K562 (cell line): ENCODE measurements around the gene VEGFC. TPM values are rescaled to one million over a fixed set of nuclear protein-coding genes. Genes with fewer than 3 reads are reported as not detected.

Experiments
- ATAC-seq: fragments of 200-7000 bp; cut with Tn5 transposase; 3 replicates; pipeline ENCODE4 v1.9.1; 2020; ENCODE audit warnings: moderate library complexity
- BruUV-seq: library from RNA; stranded (reverse); fragments of 400-500 nt; replicated peaks from 2 replicates; lab custom pipeline; 2021; lab: Mats Ljungman, UMichigan
- CTCF ChIA-PET: fragments of 300-600 bp; formaldehyde crosslinking; extraction: SDS; loops from one replicate; lab custom pipeline; 2021; ENCODE audit warnings: low intra/inter-chr PET ratio; lab: Yijun Ruan, JAX
- POLR2A ChIA-PET: fragments of 300-600, 350-650 bp; sonication (Branson Sonifier 250); formaldehyde crosslinking; extraction: SDS; loops from one replicate; lab custom pipeline; 2021; ENCODE audit warnings: antibody characterized with exemption, inconsistent platforms; lab: Yijun Ruan, JAX
- DNase-seq, 4 experiments: peaks; one replicate each; pipeline versions ENCODE4 v3.0.0 to v3.0.0-alpha.2; 2011 to 2018; ENCODE audit warnings: low spot score in 3 of 4, mixed read lengths in 3 of 4; ENCODE audit errors: extremely low read depth in 1 of 4
- FAIRE-seq: peaks from 2 replicates; lab custom pipeline; 2011; peaks lifted over from hg19 to GRCh38; lab: Jason Lieb, UNC
- H2AFZ ChIP-seq: 2 replicates; pipeline ENCODE4 v1.6.0; 2011; ENCODE audit warnings: low read depth, low read length, control low read depth, inconsistent platforms
- H3K27ac ChIP-seq: fragments of 200-600 bp; 3 replicates; pipeline ENCODE4 v1.8.0; 2011; ENCODE audit warnings: low read depth, mild to moderate bottlenecking, control low read depth, inconsistent platforms, low read length, moderate library complexity, mixed read lengths; ENCODE audit errors: extremely low read depth
- H3K27me3 ChIP-seq, 2 experiments: fragments of 300-600 bp in 1 of 2; 2 replicates in 1 of 2; 3 replicates in 1 of 2; pipeline versions ENCODE4 v1.6.0 to v1.8.0; 2011; ENCODE audit warnings: inconsistent platforms in 2 of 2, low read length in 2 of 2, mild to moderate bottlenecking in 1 of 2, mixed read lengths in 1 of 2, moderate library complexity in 1 of 2; ENCODE audit not compliant: control insufficient read depth in 2 of 2, insufficient read depth in 2 of 2
- H3K36me3 ChIP-seq: fragments of 300-600 bp; 3 replicates; pipeline ENCODE4 v1.8.0; 2011; ENCODE audit warnings: mild to moderate bottlenecking, low read length, inconsistent platforms; ENCODE audit not compliant: control insufficient read depth, insufficient read depth
- H3K4me1 ChIP-seq, 2 experiments: fragments of 200-600 bp in 1 of 2; replicated peaks in 1 of 2; 2 replicates in 1 of 2; 3 replicates in 1 of 2; pipeline versions ENCODE4 v1.5.1 to v1.8.0; 2011; ENCODE audit warnings: inconsistent platforms in 2 of 2, low read length in 2 of 2, mild to moderate bottlenecking in 1 of 2, mixed read lengths in 1 of 2, moderate library complexity in 1 of 2; ENCODE audit not compliant: control insufficient read depth in 2 of 2, insufficient read depth in 2 of 2
- H3K4me2 ChIP-seq: 2 replicates; pipeline ENCODE4 v1.6.1; 2011; ENCODE audit warnings: low read length, control low read depth, inconsistent platforms, mixed read lengths; ENCODE audit not compliant: insufficient read depth
- H3K4me3 ChIP-seq: fragments of 200-600 bp; sonication (generic), shearing (Covaris generic); 2 replicates; pipeline ENCODE4 v1.5.1; 2016; ENCODE audit warnings: control low read depth, inconsistent platforms
- H3K79me2 ChIP-seq: fragments of 200-600 bp; 3 replicates; pipeline ENCODE4 v1.8.0; 2011; ENCODE audit warnings: low read length, inconsistent platforms; ENCODE audit not compliant: control insufficient read depth, insufficient read depth
- H3K9ac ChIP-seq, 2 experiments: 2 replicates each; pipeline versions ENCODE4 v1.6.0 to v1.6.1; 2011; ENCODE audit warnings: low read depth in 2 of 2, low read length in 2 of 2, control low read depth in 1 of 2, inconsistent platforms in 1 of 2, mild to moderate bottlenecking in 1 of 2, mixed read lengths in 1 of 2; ENCODE audit not compliant: insufficient read depth in 1 of 2
- H3K9me1 ChIP-seq: one replicate; pipeline ENCODE4 v1.6.0; 2011; ENCODE audit warnings: inconsistent platforms, mild to moderate bottlenecking, low read length, moderate library complexity; ENCODE audit not compliant: control insufficient read depth, insufficient read depth
- H3K9me3 ChIP-seq: replicated peaks from 2 replicates; pipeline ENCODE4 v1.5.1; 2011; ENCODE audit warnings: low read depth, low read length, inconsistent platforms; ENCODE audit not compliant: control insufficient read depth, insufficient read depth
- H4K20me1 ChIP-seq: replicated peaks from 2 replicates; pipeline ENCODE4 v1.6.1; 2011; ENCODE audit warnings: low read length, inconsistent platforms, mixed read lengths; ENCODE audit not compliant: control insufficient read depth, insufficient read depth
- ARNT ChIP-seq, 2 experiments: fragments of 450-650 bp; IDR thresholded peaks; 2 replicates each; pipeline ENCODE4 v1.6.1; 2016; ENCODE audit warnings: mild to moderate bottlenecking in 1 of 2
- E2F3 ChIP-seq: fragments of 250-450 bp; sonication (Bioruptor Pico); IDR thresholded peaks from 2 replicates; pipeline ENCODE4 v1.4.0; 2020; ENCODE audit warnings: mild to moderate bottlenecking
- POLR2H ChIP-seq: IDR thresholded peaks from 2 replicates; pipeline ENCODE4 v1.6.1; 2016; ENCODE audit warnings: missing genetic modification characterization, low read depth, mild to moderate bottlenecking, control low read depth, missing compliant biosample characterization, moderate library complexity
- RBM15 ChIP-seq: fragments of 200-400 bp; formaldehyde crosslinking; IDR thresholded peaks from 2 replicates; pipeline ENCODE4 v1.6.1; 2018; ENCODE audit warnings: mild to moderate bottlenecking, low read length, moderate library complexity; ENCODE audit not compliant: insufficient read depth
- TEAD1 ChIP-seq, 2 experiments: fragments of 450-650 bp in 1 of 2; sonication (generic) in 1 of 2; formaldehyde crosslinking; IDR thresholded peaks; 2 replicates each; pipeline versions ENCODE4 v1.4.0 to v1.8.0; 2020 to 2022; ENCODE audit warnings: mild to moderate bottlenecking in 2 of 2, missing genetic modification reagents in 1 of 2
- ZNF134 ChIP-seq: fragments of 250-450 bp; sonication (Bioruptor Pico); conservative IDR thresholded peaks from 2 replicates; pipeline ENCODE4 v1.4.0; 2020
- ZNF143 ChIP-seq: sonication (generic); formaldehyde crosslinking; IDR thresholded peaks from 2 replicates; pipeline ENCODE4 v1.9.0; 2022; ENCODE audit warnings: mild to moderate bottlenecking, missing genetic modification reagents
- ZNF184 ChIP-seq: sonication (generic); formaldehyde crosslinking; IDR thresholded peaks from 2 replicates; pipeline ENCODE4 v1.5.0; 2020; ENCODE audit warnings: missing genetic modification reagents
- ZNF507 ChIP-seq: conservative IDR thresholded peaks from 2 replicates; pipeline ENCODE4 v1.6.1; 2017; ENCODE audit warnings: missing genetic modification characterization, missing compliant biosample characterization
- ZNF57 ChIP-seq: fragments of 450-650 bp; formaldehyde crosslinking; IDR thresholded peaks from 2 replicates; pipeline ENCODE4 v1.4.0; 2020; ENCODE audit warnings: mild to moderate bottlenecking, moderate library complexity
- WGBS: fragments of 100-300 bp; shearing (Covaris generic); methylation state at CpG from one replicate; pipeline ENCODE4 v1.1.6; 2016; ENCODE audit warnings: low coverage, mixed read lengths; ENCODE audit not compliant: insufficient coverage; ENCODE audit errors: missing lambda C conversion rate; 5-methylcytosine and 5-hydroxymethylcytosine counted together
- in situ Hi-C: fragments of 300-500 bp; cut with MboI; formaldehyde crosslinking; loops from 4 replicates; pipeline ENCODE4 v1.15.0; 2018; ENCODE audit warnings: inconsistent platforms, mixed read lengths
- intact Hi-C: fragments of 100-400 bp; cut with micrococcal nuclease; formaldehyde crosslinking; loops from 2 replicates; pipeline ENCODE4 v1.14.2; 2022
- polyA plus RNA-seq, 8 experiments: library from polyadenylated mRNA; depleted of rRNA in 4 of 8; stranded (reverse) in 5 of 8; unstranded in 3 of 8; fragments of >200 nt; fragmentation: Nextera tagmentation in 2 of 8; fragmentation: Illumina TruSeq in 1 of 8; extraction: Ambion mirVana in 2 of 8; extraction: Trizol in 1 of 8; gene quantifications; 2 replicates each; pipeline versions ENCODE4 v1.2.1 to v1.2.3, GENCODE V29; 2011 to 2014; ENCODE audit warnings: inconsistent platforms in 1 of 8, missing spikeins in 1 of 8
- total RNA-seq, 7 experiments: library from RNA; depleted of rRNA in 6 of 7; stranded (reverse); fragments of >200 nt in 6 of 7; fragmentation: Illumina TruSeq in 2 of 7; extraction: Trizol in 2 of 7; gene quantifications; 2 replicates each; pipeline versions ENCODE4 v1.2.1 to v1.2.3, GENCODE V29; 2011 to 2021; ENCODE audit warnings: low replicate concordance in 1 of 7
- TF ChIP-seq, protein P1 (sequence below), 2 experiments: fragments of 250-450 bp in 1 of 2; fragments of 450-650 bp in 1 of 2; sonication (Bioruptor Pico) in 1 of 2; IDR thresholded peaks; 2 replicates each; pipeline versions ENCODE4 v1.6.1 to v1.8.0; 2016 to 2021; ENCODE audit warnings: mild to moderate bottlenecking in 2 of 2, moderate library complexity in 2 of 2, missing compliant biosample characterization in 1 of 2, missing genetic modification characterization in 1 of 2
- TF ChIP-seq, protein P2 (sequence below): fragments of 450-650 bp; IDR thresholded peaks from 2 replicates; pipeline ENCODE4 v1.6.1; 2016; ENCODE audit warnings: low read depth

VEGFC gene
- total and polyA plus RNA-seq, 9 of the 15 experiments (the other 6 are each of a cell fraction or from before 2014, with no cell fraction given), result not detected

DNA sequence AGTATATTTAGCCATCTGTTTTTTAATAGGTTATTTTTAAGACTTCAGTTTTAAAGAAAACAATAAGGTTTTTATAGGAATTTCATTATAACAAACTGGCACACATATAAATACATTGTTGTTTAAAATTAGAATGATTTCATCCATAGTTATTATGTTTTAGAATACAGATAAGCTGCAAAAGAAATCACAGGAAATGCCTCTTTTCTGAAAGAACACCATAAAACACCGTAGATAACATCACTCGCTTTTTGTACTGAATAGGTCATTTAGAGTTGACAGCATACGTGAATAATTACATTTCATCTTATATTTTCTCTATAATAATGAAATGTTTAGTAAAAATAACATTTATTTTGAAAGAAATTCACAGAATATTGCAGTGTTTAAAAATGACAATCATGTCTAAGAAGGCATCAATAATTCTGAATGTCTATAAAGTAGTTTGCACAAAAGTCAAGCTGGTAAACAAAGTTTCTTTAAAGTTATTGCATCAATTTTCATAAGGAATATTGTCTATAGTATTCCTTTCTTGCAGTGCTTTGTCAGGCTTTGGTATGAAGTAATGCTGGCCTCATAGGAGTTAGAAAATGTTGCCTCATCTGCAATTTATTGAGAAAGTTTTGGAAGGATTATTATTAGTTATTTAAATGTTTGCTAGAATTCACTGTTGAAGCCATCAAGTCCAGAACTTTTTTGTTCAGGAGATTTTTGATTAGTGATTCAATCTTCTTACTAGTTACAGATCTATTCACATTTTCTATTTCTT, 17.9 kb upstream of the VEGFC start (continued):
- TF ChIP-seq ZNF507 (no peak), POLR2H (tag) (no peak)
- TF ChIP-seq, protein P1, sequence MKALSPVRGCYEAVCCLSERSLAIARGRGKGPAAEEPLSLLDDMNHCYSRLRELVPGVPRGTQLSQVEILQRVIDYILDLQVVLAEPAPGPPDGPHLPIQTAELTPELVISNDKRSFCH (CRISPR knock-in tag; IDR thresholded peaks at IDR 0.05), result no peak
- TF ChIP-seq, protein P1 (tag; IDR thresholded peaks at IDR 0.05), result no peak

DNA sequence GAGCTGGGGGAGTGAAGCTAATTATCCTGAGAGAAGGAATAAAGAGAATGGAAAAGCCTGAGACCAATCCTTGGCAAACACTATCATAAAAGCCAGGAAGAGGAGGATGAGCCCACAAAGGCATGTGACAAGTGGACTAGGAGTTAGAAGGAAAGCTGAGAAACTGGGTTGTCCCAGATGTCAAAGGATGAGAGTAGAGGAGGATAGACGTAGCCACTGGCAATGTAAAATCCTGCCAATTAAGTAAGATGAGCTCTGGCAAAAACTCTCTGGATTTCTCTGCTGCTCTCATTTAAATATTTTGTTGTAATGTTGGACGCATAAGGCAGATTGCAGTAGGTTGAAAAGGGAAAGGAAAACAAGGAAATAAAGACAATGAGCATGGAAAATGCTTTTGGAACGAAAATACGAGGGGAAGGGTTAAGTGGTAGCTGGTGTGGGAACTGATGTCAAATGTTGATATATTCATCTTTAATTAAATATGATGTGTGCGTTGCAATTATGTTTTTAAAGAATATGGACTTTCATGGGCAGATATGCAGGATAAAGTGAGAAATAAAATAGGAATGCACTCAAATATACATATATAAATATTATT, 14.2 kb upstream of the VEGFC start:
- H3K9ac ChIP-seq, result no peak overlapping the region
- H3K79me2 ChIP-seq, result no peaks in the 10 kb centered on the region
- no peaks in the 10 kb centered on the region for H3K9me1 ChIP-seq
- POLR2A ChIA-PET, result no interaction called here
- BruUV-seq, result no TSS peak
- WGBS, result 2% methylated on average over 5 of the region's 5 CpGs
- CTCF ChIA-PET, result no interaction called here
- H3K4me2 ChIP-seq, result no peak overlapping the region
- no peaks in the 10 kb centered on the region for H3K36me3 ChIP-seq
- no peak overlapping the region for H3K27ac ChIP-seq
- H3K9me3 ChIP-seq, result no peaks in the 10 kb centered on the region; the same call in 1 of the 2 replicates
- no peaks in the 10 kb centered on the region for H4K20me1 ChIP-seq
- no peak for DNase-seq
- H3K27me3 ChIP-seq, result no peaks in the 10 kb centered on the region
- in situ Hi-C loops (no loop called here), intact Hi-C loops (no loop called here)
- no peak for FAIRE-seq
- H2AFZ ChIP-seq, result no peak overlapping the region
- H3K4me1 ChIP-seq, result no peaks in the 10 kb centered on the region
- H3K4me3 ChIP-seq, result no peak overlapping the region
- no peak for ATAC-seq
- TF ChIP-seq TEAD1 (CRISPR knock-in tag; IDR thresholded peaks at IDR 0.05) (no peak), ZNF184 (CRISPR knock-in tag) (no peak), ZNF57 (no peak), E2F3 (no peak), RBM15 (no peak), ZNF143 (no peak), ARNT (IDR thresholded peaks at IDR 0.05) (no peak), ZNF134 (CRISPR knock-in tag) (no peak)
- TF ChIP-seq, protein P2, sequence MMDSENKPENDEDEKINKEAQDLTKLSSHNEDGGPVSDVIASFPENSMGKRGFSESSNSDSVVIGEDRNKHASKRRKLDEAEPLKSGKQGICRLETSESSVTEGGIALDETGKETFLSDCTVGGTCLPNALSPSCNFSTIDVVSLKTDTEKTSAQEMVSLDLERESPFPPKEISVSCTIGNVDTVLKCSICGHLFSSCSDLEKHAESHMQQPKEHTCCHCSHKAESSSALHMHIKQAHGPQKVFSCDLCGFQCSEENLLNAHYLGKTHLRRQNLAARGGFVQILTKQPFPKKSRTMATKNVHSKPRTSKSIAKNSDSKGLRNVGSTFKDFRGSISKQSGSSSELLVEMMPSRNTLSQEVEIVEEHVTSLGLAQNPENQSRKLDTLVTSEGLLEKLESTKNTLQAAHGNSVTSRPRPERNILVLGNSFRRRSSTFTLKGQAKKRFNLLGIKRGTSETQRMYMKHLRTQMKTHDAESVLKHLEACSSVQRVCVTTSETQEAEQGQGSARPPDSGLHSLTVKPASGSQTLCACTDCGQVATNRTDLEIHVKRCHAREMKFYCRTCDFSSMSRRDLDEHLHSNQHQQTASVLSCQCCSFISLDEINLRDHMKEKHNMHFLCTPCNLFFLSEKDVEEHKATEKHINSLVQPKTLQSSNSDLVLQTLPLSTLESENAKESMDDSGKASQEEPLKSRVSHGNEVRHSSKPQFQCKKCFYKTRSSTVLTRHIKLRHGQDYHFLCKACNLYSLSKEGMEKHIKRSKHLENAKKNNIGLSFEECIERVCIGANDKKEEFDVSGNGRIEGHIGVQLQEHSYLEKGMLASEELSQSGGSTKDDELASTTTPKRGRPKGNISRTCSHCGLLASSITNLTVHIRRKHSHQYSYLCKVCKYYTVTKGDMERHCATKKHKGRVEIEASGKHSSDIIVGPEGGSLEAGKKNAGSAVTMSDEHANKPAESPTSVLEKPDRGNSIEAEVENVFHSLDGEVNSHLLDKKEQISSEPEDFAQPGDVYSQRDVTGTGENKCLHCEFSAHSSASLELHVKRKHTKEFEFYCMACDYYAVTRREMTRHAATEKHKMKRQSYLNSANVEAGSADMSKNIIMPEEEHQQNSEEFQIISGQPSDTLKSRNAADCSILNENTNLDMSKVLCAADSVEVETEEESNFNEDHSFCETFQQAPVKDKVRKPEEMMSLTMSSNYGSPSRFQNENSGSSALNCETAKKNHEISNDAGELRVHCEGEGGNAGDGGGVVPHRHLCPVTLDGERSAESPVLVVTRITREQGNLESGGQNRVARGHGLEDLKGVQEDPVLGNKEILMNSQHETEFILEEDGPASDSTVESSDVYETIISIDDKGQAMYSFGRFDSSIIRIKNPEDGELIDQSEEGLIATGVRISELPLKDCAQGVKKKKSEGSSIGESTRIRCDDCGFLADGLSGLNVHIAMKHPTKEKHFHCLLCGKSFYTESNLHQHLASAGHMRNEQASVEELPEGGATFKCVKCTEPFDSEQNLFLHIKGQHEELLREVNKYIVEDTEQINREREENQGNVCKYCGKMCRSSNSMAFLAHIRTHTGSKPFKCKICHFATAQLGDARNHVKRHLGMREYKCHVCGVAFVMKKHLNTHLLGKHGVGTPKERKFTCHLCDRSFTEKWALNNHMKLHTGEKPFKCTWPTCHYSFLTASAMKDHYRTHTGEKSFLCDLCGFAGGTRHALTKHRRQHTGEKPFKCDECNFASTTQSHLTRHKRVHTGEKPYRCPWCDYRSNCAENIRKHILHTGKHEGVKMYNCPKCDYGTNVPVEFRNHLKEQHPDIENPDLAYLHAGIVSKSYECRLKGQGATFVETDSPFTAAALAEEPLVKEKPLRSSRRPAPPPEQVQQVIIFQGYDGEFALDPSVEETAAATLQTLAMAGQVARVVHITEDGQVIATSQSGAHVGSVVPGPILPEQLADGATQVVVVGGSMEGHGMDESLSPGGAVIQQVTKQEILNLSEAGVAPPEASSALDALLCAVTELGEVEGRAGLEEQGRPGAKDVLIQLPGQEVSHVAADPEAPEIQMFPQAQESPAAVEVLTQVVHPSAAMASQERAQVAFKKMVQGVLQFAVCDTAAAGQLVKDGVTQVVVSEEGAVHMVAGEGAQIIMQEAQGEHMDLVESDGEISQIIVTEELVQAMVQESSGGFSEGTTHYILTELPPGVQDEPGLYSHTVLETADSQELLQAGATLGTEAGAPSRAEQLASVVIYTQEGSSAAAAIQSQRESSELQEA, result no peak
